ENCODE measurements around the gene VRK2. TPM values are rescaled to one million over a fixed set of nuclear protein-coding genes. Genes with fewer than 3 reads are reported as not detected.

VRK2 gene
- 29.1 and 34.2 TPM in 2 replicates for total RNA-seq

DNA sequence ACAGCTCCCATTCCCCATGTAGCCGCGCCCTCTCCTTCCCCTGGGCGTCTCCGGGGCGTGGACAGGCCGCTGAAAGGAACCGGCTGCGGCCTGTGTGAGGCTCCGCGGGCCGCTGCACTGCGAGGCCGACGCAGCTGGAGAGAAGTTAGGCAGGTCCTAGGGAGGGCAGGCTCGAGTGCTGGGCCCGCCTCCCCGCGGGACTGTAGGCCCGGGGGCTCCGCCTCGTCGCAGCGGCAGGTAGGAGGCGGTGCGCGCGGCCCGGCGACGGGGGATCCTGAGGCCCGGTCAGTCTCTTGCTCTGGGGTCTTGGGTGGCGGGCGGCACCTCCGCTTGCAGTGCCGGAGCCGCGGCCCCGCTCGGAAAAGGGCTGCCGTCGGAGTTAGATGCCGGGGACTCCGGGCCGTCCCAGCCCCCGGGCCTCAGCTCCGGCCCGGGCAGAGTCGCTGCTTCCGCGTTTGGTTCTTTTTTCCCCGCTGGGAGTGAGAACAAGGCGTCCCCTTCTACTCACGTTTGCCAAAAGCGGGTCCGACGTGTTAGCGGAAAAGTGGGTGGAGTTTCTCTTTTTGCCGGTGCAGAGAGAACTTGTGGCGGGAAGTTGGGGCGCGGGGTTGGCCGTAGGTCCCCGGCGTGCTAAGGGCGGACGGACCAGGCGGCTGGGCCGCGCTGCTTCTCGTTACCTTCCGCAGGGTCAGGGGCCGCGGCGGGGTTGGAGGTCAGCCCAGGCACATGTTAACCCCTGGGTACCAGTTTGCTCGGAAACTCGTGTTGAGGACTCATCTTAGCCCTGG lies at the start of gene VRK2:
Gene VRK2, plus strand, starts transcription at position 222 of the 788 bp plus-strand sequence. CDS start 2,026 bp downstream, outside the sequence.

Other genes with a start within 250 kb of the VRK2 start
- 13.3 and 26.9 TPM in 2 replicates for gene FANCL, start 194.5 kb downstream of the VRK2 start, total RNA-seq

All from bladder microvascular endothelial cell (primary cell).